GM18858 (cell line): ENCODE data around the gene CWH43.
"Not testable (repeated sequence)": the region's sequence is repeated elsewhere in the genome, so short reads cannot be mapped to it uniquely, and the experiment has no call there.

Experiments
- ATAC-seq: cut with Tn5 transposase; IDR thresholded peaks from one replicate; pipeline ENCODE4 v1.9.1; 2021; ENCODE audit not compliant: unreplicated experiment

The CWH43 gene

DNA sequence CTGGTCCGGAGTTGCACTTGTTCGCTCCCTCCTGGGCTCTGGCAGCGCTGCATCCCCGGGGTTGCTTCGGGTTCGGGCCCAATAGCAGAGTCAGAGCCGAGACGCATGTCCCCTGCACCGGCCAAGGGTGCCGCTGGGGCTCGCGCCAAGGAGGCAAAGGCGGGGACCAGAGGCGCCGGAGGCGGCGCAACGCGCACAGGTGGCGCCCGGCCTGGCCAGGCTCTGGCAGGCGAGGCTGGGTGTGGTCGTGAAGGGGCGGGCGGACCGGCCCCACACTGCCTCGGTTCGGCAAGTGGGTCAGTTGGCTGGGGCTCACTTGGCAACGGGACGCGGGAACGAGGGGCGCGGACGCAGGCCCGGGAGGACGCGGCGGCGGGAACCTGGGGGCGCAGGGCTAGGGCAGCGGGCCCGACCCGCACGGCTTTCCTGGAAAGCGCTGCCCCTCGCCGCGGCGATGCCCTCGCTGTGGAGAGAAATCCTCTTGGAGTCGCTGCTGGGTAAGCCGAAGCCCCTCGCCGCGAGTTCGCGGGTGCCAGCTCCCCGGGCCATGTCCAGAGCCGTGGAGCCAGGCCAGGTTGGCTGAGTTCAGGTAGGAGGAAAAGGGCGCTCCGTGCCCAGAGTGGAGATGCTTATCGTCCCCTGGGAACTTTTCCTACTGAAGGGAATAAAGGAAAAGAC, at the start of gene CWH43:
Gene CWH43, plus strand, starts transcription at position 300 of the 678 bp plus-strand sequence. Its CDS starts 155 bp downstream, at position 455.
- ATAC-seq: no peak

DNA sequence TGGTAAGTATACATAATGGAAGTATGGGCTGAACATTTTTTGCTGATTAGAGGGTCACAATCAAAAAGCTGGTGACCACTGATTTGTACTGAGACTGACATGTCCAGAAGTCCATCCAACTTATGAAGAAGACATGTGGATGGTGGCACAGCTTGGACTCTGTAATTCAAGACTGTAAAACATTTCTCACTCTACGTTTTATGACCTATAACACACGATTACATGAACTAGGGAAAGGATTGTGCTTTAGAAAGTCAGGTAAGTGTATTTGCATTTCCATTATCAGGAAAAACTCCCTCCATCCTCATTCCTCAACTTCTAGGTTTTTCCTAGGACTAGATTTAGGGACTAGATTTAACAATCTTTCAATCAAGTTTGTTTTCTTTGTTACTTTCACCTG, 49.0 kb upstream of the CWH43 start:
- ATAC-seq: no peak

GRCh38 chr4:48938831-48939230, 47.2 kb upstream of the CWH43 start:
- ATAC-seq: no peak

- ATAC-seq: no peak
These were observed 46.3 kb upstream of the CWH43 start for GRCh38 chr4:48939785-48940184.

DNA sequence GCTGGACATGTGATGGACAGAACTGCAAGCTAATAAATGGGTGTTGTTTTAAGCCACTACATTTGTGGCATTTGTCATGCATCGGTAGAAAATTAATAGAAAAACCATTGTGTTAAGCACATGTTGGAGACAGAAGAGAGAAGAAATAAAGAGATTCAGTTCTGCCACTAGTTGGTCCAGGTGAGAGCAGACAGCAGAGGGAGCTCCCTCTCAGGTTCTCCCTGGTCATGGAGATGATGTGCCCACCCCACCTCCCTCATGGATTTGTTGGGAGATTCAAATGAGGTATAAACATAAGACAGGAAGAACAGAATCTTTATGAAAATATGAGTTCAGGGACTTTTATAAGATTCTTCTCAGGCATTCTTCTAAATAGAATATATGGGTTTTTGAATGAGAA, 42.7 kb upstream of the CWH43 start:
- no peak for ATAC-seq

DNA sequence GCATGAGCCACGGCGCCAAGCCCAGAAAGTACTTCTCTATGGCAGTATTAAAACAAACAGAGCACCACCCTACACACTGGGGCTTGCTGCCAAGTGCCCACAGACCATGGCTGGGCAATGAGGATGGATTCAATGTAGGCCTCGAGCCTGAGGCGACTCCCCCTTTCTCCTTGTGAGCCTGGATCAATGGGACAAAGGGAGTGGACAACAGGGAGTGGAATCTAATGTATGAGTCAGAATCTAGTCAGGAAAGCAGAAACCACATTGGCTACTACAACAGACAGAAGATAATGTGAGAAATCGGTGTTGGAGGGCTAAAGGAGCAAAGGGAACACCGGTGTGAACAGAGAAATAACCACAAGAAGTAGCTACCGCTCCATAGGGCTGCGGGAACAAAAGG, 41.8 kb upstream of the CWH43 start:
- no peak for ATAC-seq

- no peak for ATAC-seq
These were observed 41.3 kb upstream of the CWH43 start for GRCh38 chr4:48944756-48945241.

- no peak for ATAC-seq
These were observed 40.1 kb upstream of the CWH43 start for GRCh38 chr4:48945981-48946380.

DNA sequence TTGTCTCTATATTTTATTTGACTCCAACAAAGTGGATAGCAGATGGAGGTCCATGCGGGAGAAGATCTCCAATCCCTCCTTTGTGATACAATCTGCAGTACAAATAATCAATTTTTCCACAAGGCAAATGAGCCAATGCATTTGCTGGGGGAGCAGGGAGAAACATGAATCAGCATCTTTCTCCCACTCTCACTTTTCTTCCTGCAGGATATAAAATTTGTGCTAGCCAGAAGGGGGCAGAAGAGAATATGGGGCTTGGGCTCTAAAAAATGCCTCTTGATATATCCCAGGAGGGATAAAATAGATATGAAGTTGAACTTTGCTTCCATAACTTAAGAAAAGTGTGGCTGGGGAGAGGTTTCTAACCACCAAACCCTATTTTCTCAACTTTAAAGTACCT, 38.3 kb upstream of the CWH43 start:
- no peak for ATAC-seq

DNA sequence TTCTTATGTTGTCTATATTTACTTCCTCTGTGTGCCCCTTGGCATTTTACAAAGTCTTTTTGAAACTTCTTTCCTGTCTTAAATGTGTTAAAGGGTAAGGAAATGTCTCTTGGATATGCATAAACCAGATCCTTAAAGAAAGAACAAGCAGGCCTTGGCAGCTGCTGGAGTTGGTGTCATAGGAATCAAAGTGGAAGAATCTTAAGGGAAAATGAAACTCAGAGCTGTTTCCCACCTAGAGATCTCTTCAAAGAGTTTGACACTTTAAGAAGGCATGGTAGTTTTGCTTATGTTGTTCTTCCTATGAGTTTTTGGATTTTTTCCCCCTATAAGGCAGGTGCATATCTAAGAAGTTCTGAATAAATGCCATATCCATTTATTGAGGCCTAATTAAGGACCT, 37.0 kb upstream of the CWH43 start:
- no peak for ATAC-seq

- ATAC-seq: no peak
These were observed 36.4 kb upstream of the CWH43 start for GRCh38 chr4:48949518-48950219.

DNA sequence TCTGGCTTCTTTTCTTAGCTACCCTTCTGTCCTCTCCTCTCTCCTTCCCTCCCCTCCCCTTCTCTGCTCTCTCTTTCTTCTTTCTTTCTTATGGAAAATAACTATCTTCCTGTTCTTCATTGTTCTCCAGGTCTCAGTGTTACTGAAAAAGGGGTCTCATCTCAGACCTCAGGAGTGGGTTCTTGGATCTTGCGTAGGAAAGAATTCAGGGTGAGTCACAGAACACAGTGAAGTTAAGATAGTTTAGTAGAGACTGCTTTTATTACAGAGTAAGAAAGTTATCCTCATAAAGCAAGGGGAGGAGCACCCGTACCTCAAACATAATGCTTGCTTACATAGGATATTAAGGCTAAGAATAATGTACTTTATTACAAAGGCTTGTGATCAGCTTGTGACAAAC, 31.8 kb upstream of the CWH43 start:
- ATAC-seq: no peak

- not testable (repeated sequence) for ATAC-seq
These were observed 28.7 kb upstream of the CWH43 start for GRCh38 chr4:48957366-48957765.

DNA sequence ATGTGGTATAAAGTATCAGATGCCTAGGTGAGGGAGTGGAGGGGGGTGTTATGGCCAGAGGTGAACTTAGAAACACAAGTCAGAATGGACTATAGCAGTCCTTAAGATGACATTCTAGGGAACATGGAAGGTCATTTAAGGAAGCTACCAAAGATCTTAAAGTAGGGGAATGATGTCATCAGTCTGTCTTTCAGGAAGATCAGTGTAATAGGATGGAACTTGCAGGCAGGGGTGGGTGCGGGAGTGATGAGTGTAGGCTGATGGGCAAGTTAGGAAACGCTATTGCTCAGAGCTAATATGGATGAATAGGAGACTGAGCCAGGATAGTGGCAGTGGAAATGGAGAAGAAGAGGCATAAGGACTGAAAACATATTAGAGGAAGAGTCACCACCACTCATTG, 27.5 kb upstream of the CWH43 start:
- no peak for ATAC-seq

- no peak for ATAC-seq
These were observed 25.0 kb upstream of the CWH43 start for GRCh38 chr4:48960988-48961635.

DNA sequence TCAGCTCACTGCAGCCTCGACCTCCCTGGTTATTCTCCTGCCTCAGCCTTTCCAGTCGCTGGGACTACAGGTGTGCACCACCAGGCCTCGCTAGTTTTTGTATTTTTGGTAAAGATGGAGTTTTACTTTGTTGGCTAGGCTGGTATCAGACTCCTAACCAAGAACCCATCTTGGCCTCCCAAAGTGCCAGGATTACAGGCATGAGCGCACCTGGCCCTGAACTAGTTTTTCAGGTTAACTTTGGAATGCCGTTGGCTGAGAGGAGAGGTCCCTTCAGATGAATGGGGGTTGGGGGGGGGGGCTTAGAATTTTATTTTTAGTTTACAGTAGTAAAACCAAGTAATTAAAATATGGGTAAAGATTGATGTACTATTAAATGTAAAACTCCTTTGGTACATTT, 23.4 kb upstream of the CWH43 start:
- no peak for ATAC-seq

DNA sequence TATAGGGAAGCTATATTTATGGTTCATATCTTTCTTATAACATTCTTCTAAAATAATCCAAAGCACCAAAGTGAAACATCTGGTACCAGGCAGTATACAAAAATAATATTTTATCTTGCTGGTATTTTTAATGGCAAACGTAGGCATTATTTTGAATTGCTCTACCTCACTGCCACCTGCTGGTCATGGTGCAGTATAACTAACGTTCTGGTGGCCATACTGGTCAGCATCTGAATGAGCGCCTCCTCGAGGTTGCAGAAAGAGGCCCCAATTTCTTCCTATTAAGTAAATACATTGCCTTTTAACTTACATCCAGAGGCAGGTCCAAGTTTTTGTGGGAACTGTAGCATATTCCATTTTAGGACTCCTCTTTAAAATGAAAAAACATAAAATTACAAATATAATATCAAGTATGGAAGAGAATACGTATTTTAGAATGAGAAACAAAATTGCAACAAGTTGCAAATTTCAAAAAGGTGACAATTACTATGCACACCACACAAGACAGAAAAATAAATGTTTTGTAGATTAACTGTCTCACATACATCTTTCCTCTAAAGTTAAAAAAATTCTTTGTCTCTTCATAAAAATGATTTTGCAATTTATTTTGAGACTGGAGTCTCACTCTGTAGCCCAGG, 22.9 kb upstream of the CWH43 start:
- ATAC-seq: peak; percentile 89

GRCh38 chr4:48967101-48967500, 19.0 kb upstream of the CWH43 start:
- ATAC-seq: no peak

- no peak for ATAC-seq
These were observed 18.4 kb upstream of the CWH43 start for GRCh38 chr4:48967631-48968030.

DNA sequence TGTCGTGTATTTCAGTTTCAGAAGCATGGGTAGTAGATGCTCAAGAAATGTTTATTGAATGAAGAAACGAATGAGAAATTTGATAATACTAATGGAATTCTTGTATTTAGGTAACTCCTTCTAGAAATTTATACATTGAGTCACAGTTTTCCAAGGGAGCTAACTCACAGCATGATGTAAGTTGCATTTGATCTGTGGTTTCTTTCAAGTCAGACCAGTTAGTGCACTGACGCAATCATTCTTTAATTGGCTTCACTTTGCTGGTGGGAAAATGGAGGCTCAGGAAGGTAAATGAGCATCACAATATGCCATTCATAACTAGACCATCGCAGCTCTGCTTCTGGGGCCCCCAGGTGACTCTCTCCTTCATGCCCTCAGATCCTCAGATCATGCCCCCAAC, 17.3 kb upstream of the CWH43 start:
- ATAC-seq: no peak

- no peak for ATAC-seq
These were observed 15.6 kb upstream of the CWH43 start for GRCh38 chr4:48970471-48970921.
